Stimulated activated CD4-positive, alpha-beta T cell treated with anti-CD3 and anti-CD28 coated beads, Interleukin-4, amount 100 ng/mL, for 24 hours (primary cell): ENCODE measurements around the gene SGPP2.

Source experiments
- DNase-seq: peaks from one replicate; pipeline ENCODE4 v3.0.0-alpha.2; 2020

Gene SGPP2

DNA sequence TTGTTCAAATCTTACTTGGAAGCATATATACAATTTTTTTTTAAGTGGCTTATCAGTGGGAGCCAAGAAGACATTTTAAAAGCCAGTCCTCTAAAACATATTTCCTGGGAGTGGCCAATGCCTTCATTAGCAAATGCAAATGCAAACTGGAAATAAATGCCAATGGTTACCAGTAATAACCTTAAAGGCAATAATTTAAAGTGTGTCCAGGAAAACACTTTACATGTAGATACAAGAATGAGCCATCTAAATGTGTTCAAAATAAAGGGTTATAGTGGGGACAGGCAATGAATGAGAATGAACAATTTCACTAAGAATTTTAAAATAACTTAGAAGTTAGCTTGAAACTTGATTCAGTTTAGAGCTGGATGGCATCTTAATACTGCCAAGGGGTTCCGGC is 167.3 kb downstream of the SGPP2 start:
- DNase-seq = no peak

DNA sequence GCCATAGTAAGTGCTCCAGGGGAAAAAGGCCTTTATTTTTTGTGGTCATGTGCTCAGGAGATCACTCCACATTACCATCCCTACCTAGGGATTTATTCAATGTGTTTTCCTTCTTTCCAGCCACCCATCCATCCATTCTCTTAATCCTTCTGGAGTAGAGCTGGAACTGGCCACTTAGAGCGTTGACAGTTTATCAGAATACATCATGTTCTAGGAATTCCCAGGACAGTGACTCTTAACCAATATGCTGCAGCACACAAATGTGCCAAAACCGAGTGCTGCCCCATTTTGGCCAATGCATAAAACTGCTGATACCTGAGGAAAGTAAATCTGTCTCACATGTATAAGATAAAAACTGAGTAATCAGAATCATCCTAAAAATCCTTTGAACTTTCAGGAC is 167.8 kb downstream of the SGPP2 start:
- no peak for DNase-seq

DNA sequence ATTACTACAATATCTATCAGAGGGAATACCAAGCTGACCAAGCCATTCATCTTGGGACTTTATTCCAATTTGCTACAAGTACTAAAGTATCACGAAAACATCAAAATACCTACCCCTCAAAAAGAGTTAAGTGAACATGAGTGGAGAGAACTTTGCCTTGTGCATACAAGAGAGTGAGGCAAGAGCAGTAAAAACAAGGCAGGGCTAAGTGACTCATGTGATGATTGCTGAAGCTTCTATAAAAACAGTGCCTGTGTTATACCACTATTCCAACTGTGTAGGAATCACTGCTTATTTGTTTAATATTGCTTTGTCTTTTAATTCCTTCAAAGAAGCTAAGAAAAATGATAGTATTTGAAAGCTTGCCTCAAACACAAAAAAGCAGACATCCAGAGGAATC is 170.3 kb downstream of the SGPP2 start:
- no peak for DNase-seq

DNA sequence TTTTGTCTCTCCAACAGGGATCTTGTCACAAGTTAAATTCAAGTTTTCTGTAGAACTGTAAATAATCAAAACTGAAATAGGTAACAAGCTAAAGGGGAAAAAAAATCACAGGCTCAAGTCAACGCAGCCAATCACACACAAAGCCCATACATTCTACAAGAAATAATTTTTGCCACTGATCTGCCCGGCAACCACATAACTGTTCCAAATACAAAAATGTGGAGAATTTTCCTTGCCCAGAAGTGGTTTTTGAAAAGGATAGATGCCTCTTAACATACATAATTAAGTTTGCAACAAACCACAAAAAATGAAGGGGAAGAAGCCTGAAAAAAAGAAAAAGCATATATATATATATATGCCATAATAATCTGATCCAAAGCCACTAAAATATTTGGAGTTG is 171.2 kb downstream of the SGPP2 start:
- no peak for DNase-seq

DNA sequence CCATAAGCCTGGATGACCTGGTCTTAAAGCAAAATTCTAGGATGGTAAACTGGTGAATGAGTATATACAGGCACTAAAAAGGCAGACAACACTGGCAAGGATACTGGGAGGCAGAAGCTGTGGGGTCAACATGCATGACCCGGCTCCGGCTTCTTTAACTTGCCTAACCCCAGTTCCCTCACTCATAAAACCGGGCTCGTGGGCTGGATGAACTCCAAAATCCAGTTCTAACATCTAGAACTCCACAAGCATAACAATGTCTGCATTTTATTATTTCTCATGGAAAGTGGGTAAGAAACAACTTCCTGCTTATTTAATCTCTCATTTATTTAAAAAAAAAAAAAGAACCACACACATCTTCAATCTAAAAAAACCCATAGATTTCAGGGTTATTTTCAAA is 174.3 kb downstream of the SGPP2 start:
- no peak for DNase-seq

DNA sequence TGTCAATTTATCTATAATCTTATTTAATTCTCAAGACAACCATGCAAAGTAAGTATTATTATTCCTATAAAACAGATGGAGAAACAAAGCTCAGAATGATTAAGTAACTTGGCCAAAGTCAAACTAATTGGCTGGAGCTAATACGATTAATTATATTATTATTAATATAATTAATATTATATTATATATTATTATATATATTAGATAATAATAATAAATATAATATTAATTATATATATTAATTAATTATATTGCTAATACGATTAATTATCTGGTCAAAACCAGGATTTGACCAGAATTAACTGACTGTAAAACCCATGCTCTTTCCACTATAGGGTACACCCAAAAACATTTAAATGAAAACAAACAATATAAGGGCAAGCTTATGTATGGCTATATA is 179.2 kb downstream of the SGPP2 start:
- no peak for DNase-seq

DNA sequence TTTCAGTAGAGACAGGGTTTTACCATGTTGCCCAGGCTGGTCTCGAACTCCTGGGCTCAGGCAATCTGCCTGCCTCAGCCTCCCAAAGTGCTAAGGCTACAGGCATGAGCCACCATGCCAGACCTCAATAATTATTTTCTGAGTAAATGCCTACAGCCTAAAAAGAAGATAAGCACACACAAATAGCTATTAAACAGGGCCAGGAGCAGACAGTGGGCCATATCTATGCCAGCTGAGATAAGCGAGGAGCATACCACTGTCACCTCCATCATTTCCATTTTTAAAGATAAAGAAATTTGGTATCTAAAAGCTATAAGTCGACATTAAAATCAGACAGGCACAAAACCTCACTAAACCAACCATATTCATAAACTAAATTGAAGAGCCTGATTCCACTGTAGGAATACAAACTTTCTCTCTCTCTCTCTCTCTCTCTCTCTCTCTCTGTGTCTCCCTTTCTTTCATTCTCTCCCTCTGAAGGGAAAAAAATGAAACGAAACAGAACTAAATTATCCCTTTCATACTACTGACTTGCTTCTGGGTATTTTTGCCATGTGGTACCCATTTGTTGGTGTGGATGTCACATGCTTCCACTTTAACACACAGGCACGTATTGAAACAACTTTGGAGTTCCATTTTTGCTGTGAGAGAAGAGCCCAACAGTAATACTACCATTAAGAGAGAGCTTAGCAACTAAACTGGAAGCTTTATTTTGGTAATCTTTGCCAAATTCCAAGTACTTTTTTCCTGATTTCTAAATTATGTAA is 180.6 kb downstream of the SGPP2 start:
- DNase-seq = no peak

DNA sequence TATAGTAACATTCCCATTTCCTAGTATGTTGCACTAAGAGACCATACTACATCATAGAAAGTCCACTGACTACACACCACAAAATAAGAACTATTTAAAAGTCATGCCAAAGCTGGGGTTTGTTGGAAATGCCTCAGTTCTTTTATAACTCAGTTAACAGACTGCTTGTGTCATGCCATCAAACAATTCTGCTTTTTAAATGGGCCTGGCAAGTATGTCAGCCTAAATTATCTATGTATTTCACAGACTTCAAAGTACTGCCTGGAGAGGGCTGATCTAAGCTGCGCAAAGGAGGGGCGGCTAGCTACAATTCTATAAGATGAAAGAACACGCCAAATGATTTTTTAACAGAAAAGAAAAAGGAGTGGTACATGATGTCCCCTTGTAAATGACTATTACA is 182.0 kb downstream of the SGPP2 start:
- DNase-seq = no peak

DNA sequence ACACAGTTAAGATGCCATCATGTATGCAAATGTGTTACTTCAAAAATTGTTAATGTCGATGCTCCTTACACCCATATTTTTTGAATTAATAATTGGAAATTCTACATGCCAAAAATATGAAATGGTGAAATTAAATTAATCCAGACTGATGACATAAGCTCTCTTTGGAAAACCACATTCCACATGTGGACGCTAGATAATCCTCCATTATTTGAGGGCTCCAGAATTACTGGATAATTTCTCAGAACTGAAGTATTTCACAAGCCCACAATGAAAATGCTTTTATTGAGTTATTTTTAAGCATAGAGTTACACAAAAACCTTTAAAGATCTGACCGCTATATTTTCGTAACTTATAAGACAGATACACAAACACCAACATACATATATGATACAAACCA is 183.7 kb downstream of the SGPP2 start:
- no peak for DNase-seq

DNA sequence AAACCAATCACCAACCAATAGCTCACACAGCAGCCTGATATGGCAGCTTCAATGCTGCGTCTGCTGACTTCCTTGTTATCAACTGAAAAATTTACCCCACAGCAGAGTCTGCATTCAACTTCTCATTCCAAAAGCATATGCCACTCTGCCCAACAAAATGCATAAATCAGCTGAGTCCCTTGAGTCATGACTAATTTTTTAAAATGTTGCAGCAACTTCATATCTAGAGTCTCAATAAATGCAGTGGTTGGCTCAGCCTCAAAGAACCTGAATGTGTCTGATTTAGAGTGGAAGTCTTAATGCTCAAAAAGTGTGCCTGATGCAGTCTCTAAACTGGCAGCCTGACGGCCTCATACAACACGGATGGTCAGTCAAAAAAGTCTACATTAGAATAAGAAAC is 185.0 kb downstream of the SGPP2 start:
- DNase-seq = no peak
